ENCODE results near the gene S100A14.

The S100A14 gene

DNA sequence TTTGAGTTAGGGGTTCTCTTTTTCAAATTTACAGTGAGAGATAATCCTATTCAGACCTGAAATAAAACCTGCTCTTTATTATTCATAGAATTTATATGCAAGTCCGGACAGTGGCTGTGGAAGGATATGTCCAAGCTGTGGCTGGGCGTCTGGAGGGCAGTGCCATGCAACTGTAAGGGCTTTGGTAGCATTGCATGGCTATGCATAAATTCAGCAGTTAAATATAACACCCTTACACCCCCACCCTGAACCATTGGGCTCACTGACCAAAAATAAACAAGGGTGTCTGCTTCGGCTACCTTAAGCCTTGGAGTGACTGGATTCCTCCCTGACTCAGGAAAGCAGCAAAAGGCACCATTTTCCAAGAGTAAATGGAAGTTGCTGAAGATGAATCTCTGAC is 23.2 kb upstream of the S100A14 start:
- DNase-seq = no peak

DNA sequence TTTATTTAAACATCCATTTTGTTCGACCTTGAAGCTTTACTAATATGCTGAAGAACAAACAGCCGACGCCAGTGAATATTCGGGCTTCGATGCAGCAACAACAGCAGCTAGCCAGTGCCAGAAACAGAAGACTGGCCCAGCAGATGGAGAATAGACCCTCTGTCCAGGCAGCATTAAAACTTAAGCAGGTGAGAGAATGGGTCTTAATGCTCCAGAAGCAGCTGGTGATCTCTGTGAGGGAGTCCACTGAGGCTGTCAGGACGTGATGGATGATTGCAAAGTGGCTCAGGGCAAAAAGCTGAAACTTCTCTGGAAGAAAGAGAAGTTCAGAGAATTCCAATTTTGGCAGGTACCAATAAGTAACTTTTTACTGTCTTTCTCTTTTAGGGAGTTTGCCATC is 22.1 kb upstream of the S100A14 start:
- DNase-seq = no peak

DNA sequence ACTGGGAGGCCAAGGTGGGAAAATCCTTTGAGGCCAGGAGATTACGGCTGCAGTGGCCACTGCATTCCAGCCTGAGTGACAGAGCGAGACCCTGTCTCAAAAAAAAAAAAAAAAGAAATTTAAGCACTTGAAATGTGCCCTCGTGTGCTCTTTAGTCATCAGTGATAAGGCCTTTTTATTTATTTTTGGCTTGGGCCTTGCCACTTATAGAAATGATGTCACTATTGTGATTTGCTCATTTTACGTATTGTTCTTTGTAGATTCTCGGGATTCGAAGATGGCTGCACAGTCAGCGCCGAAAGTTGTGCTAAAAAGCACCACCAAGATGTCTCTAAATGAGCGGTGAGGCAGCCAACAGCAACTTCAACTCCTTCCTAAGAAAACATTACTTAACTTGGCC is 20.2 kb upstream of the S100A14 start:
- DNase-seq = no peak

DNA sequence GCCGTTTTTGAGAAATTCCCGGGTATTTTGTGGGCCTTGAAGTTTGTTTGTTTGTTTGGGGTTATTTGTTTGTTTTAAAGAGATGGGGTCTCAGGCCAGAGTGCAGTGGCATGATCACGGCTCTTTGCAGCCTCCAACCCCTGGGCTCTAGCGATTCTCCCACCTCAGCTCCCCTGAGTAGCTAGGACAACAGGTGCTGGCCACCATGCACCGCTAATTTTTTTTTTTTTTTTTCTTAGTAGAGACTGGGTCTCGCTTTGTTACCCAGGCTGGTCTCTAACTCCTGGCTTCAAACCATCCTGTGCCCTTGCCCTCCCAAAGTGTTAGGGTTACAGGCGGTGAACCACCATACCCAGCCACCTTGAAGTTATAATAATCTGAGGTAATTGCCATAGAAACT is 19.7 kb upstream of the S100A14 start:
- no peak for DNase-seq

DNA sequence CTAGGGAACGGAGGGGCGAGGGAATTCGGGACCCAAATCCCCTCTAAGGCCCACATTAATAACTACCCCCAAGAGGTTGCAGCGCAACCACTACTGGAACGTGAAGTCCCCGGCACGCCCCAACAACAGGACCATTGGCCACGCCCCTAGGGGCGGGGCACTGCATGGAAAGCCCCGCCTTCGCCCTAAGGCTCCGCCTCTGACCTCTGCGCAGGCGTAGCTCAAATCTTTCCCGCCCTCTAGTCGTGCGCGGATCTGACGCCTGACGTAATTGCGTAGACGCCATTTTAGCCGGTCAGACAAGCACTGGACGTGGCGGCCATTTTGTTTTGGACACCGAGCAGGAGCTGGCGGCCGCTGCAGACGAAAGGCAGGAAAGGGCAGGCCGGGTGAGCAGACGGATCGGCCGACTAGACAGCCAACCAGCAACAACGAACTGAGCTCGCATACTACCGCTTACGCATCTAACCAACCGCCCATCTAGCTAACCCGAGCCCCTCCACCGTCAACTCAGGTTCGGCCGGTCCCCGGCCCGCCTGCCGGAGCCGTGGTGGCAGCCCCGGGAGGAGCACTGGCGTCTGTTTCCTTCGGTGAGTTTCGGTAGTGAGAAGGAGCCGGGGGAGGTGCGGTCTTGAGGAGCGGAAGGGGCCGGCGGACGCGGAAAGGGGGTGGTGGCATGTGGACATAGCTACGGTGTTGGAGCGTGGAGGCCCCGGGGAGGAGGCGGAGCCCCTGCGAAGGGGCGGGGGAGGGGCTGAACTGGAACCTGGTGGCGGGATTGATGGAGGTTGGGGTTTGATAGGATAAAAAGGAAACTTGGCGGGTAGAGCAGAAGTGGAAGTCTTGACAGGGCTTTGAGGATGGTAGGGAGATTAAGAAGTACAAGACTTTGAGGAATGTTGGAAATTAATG is 17.9 kb upstream of the S100A14 start, which contains the start of gene CHTOP:
TSS of gene CHTOP (plus strand) at position 313 of the 912 bp plus-strand sequence. CDS start 2,523 bp downstream, outside the sequence.
- peak; percentile 63 to 99 (median 96) for DNase-seq

DNA sequence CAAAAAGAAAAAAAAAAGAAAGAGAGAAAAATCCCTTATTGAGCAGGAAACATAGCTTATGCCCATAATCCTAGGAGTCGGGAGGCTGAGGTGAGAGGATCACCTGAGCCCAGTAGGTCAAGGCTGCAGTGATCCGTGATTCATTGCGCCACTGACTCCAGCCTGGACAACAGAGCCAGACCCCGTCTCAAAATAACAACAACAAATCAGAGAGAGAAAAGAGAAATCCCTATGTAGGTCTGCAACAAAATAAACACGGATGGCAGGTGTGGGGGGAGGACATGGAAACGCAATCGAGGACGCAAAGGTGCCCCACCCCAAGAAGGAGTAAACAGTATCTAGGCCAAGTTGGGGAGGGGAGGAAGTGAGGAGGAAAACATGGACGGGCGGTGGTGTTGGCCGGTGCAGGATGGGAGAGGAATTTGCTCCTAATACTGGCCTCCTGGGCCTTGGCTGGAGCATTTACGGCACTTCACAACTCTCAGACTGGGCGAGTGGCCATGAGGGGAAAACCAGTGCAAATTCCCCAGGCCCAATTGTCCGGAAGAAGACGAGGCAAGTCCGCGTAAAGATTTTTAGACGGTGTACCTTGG is 17.1 kb upstream of the S100A14 start:
- DNase-seq = peak in 8 of 58 donors; percentile 61 to 85 (median 74)

DNA sequence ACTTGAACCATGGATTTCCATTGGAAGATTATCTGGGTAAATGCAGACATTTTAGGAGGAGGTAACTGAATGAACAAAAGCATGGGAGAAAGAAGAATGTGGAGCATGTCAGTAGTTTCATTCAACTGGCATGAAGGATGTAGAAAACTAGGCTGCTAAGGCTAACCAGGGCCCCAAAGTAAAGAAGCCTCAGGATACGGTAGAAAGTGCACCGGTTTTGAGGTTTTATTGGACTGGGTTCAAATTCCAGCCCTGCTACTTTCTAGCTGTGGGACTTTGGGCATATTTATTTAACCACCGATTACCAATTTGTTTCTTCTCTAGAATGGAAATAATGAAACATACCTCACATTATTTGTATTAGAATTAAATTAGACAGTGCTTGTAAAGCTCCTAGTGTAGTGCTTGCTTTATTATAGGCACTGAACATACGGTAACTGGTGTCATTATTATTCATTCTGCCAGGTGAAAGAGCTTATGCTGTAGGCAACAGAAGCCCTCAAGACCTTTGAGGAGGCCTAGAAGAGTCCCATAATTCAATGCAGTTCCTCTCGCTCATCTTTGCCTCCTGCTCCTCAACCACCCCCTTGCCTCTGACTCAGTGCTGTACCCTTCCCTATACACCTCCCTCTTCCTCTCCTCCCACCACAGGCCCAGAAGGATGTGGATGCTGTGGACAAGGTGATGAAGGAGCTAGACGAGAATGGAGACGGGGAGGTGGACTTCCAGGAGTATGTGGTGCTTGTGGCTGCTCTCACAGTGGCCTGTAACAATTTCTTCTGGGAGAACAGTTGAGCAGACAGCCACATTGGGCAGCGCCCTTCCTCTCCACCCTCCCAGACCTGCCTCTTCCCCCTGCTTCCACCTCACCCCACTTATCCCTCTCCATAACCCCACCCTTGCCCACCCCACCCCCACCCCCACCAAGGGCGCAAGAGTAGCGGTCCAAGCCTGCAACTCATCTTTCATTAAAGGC is 15.2 kb upstream of the S100A14 start:
- no peak for DNase-seq

DNA sequence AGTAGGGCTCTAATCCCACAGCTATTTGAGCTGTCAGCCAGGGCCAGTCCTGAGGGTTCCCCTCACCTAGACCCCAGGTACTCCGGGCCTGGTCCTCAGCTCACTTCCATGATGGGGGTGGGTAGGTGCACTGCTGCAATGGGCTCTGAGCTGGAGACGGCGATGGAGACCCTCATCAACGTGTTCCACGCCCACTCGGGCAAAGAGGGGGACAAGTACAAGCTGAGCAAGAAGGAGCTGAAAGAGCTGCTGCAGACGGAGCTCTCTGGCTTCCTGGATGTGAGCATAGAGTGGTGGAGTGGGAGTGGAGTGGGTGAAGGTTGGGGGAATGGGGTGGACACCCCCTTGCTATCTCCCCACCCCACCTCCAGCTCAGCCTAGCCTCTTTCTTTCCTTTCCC is 14.3 kb upstream of the S100A14 start:
- DNase-seq = no peak

DNA sequence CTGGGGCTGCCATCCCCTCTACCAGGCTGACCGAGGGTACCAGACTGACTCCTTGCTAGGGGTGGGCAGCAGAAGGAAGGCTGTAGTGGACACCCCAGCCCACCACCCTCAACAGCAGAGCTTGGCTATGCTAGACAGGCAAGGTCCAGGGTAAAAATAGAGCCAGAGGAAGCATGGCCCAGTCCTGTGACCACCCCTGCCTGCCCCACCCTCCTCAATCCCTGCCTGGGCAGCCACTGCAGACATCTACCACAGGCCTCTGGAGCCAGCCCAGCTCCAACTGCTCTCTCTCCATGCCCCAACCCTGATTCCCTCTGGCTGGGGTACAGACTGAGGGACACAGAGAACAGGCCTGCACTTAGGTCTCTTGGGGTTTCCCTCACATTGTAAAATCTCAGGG is 13.8 kb upstream of the S100A14 start:
- peak in 37 of 58 donors; percentile 8 to 70 (median 40) for DNase-seq

DNA sequence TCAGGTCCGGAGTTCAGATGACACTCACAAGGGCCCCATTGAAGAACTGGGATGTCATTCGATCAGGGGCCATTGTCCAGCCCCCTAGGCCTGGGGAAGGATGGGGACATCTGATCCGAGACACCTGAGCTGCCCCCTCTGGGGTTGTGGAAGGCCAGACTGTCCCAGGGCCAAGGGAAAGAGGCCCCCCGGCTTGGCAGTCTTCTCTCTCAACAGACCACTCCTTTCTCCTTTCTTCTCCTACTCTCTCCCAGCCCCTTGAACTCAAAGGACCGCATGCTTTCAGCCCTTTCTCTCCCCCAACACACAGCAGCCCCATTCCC is 13.2 kb upstream of the S100A14 start:
- DNase-seq = no peak

DNA sequence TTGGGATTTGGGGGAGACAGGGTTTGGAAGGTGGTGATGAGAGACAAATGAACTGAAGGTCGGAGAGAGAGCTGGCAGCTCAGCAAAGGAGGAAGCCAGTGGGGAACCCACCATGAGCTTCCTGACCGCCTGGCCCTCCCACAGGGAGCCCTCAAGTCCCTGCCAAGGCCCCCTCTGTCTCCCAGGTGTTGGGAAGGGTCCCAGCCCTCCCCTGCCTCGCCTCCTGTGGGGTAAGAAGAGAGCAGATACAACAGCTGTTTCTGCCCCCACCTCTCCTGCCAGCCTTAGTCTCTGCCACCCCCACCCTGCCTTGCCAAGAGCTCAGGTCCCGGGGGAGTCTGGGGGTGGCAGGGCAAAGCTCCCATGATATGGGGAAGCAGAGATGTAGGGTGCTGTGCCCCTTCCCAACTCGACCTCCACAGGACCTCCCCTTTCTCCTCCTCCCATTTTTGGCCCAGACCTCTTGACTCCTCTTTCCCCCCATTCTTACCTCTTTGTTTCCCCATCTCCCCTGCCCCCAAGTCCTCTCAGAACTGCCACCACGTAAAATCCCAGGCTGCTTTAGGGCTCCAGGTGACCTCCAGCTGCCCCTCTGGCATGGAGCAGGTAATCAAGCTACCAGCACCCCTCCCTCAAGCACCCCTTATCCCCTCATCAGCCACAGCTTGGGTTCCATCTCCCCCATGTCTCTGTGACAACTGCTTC is 12.7 kb upstream of the S100A14 start:
- no peak for DNase-seq

DNA sequence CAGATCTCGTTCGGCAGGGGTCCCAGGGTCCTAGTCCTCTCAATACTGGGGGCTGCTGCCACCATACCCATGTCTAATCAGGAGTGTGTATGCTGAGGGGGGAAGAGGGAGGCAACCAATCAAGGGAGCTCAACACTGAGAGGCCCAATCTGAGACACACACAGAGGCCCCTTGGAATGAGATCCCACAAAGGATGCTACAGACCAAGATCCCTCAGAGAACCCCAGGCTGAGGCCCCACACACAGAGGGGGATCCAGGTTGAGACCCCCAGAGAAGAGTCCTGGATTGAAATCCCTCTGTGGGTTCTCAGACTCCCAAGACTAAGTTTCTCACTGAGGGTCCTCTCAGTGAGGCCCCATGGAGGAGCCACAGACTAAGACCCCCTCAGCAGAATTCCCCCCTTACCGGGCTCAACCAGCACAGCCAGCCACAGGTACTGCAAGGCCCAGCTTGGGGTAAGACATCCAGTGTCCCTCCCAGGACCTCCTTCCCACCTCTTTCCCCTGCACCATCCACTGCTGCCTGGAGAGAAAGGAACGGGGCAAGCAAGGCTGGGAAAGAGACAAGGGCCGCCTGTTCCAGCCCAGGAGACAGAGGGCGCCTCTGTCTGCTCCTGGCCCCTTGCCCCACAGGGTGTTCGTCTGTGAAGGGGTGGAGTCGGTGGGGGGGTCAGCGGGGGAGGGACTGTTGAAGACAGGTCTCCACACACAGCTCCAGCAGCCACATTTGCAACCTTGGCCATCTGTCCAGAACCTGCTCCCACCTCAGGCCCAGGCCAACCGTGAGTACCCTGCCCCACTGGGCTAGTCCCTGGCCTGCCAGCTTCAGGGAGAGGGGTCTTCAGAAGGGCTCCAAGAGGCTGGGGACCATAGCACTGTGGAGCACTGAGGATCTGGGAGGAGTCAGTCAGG is 11.8 kb upstream of the S100A14 start, which contains the start of gene S100A1:
TSS of gene S100A1 (plus strand) at position 720 of the 912 bp plus-strand sequence. CDS start 2,088 bp downstream, outside the sequence.
- DNase-seq = peak in 53 of 58 donors; percentile 16 to 91 (median 68)

DNA sequence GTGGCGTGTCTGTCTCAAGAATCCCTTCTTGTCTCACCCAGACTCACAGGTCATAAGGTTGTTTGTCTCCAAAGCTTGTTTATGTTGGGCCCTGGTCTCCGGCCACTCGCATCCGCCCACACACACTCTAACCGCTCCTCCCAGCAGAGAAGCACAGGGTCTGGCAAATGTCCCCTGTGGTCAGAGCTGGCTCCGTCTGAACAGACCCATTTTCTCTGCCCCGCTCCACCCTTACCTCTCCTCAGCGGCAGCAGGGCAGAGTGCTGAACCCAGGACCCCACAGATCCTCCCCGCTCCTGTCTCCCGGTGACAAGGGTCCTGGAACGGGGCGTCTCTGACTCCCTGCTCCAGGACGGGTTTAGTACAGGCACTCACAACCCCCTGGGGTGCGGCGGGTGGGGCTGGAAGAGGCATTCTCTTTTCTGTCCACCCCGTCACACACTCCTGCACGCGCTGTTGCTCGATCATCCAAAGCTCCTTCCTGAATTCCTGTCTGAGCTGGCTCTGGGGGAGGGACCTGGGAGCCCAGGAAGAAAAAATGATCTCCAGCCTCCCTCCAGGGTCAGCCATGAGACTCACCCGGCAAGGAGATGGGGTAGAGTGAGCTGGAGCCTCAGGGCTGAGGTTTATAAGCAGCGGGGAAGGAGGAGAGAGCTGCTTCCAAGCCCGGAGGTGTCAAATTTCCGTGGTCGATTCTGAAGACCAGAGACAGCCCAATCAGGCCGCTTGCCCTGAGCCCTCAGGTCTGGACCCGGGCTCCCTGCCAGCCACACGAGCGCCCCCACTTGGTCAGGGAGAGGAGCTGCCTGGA is 11.0 kb upstream of the S100A14 start, which contains the start of gene S100A13:
TSS of gene S100A13 (minus strand) at position 602 of the 811 bp plus-strand sequence. CDS start 1,033 bp downstream, outside the sequence.
- DNase-seq = peak in 50 of 58 donors; percentile 14 to 81 (median 48)

DNA sequence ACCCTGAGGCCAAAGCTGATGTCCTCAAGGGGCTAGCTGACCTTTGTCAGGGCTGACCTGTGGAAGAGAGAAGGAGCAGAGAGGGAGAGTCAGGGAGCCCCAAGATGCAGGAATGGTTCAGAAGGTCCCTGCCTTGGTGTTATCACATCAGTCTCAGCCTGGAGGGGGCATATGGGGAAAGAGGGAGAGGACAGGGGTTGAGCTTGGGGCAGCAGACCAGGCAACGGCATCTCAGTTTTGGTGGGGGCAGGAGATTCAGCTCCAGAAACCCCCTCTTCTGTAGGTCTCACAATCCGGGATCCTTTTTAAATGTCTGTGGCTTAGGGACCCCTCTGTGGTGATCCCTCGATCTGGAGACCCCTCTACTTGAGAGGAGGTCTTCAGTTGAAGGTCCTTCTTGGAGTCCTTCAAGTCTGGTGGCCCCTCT is 10.4 kb upstream of the S100A14 start:
- DNase-seq = no peak

DNA sequence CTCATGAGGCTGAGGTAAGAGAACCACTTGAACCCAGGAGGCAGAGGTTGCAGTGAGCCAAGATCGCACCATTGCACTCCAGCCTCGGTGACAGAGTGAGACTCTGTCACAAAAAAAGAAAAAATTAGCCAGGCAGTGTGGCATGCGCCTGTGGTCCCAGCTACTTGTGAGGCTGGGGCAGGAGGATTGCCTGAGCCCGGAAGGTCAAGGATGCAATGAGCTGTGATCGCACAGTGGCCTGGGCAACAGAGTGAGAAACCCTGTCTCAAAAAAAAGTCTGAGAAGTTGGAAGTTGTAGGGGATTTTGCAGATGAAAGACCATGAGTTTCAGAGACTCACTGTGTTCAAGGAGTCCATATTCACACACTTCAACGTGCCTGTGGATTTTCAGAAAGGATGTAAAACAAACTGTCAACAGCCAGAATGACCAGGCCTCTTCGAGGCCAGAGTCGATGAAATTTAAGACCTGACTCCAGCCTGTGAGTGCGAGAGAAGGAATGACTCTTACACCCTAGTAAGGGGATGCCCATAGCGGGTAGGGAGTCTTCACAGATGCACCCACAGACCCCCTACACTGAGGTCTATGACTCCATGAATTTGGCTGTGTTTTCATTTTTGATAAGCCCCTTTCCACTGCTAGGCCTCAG is 9.0 kb upstream of the S100A14 start:
- no peak for DNase-seq

DNA sequence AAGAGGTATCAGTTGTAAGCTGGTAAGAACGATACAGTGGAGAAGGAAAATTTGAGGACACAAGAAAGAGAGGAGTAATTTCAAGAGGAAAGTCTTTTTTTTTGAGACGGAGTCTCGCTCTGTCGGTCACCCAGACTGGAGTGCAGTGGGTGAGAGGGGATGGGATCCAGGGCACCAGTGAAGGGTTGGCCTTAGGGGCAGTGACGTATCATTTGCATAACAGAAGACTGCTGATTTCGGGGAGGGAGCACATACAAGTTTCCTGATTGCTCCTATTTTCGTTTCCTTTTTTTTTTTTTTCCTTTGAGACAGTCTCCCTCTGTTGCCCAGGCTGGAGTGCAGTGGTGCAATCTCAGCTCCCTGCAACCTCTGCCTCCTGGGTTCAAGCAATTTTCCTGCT is 7.0 kb upstream of the S100A14 start:
- no peak for DNase-seq

DNA sequence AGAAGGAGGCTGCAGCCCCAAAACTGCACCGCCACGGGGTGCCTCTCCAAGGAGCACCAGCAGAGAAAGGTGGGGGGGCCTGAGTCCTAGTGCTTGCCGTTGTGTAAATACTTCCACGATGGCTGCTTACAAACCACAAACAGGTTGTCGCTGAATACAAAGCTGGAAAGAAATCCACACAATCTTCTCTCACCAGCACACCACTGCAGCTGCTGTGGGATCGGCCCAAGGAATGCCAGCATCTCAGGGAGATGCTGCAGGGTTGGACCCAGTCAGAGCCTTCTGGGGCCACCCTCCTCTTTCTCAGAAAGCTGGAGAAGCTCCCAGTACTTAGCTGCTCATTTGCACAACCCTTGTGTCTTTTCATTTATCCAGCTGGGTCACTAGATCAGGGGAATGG is 3.0 kb upstream of the S100A14 start:
- DNase-seq = no peak

DNA sequence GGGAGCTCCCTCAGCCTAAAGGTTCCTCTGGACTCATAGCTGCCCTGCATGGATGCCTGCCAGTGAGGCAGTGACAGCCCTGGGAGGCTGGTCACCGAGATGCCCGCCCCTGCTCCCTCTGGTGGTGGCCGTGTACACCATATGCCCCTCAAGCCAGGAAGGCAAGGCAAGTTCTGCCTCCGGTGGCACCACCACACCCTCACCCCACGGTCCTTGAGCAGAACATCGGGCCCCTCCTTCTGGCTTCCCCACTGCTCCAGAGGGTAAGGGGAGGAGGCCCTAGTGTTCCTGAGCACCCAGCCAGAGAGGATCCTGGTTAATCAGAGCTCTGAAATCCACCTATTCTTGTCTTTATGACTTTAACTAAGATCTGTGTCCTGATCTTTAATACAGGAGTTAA is 1.5 kb upstream of the S100A14 start:
- DNase-seq = peak in 20 of 58 donors; percentile 7 to 65 (median 32)
